ENCODE data around the gene MRPS18A.

The MRPS18A gene

DNA sequence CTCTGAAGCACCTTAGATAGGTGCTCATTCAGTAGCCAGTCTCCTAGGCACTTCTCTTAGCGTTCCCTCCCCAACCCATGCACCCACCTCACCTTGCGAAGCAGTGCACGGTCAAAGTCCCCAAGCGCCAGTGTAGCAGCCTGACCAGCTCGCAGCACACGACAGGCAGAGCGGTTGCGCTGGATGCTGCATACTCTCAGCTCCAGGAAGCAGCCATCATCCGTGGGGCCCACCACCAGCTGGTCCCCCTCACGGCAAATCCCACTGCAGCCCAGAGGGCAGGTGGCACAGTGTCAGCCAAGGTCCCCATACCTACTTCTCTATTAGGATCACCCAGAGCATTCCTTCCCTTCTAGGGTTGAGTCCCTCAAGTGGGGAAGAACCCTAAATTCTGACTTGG lies 65.0 kb downstream of the MRPS18A start:
- DNase-seq (ENCODE audit: low read depth): no peak
- no peak overlapping the region for H3K4me3 ChIP-seq (ENCODE audit: low read length)
- TF ChIP-seq, protein P1, sequence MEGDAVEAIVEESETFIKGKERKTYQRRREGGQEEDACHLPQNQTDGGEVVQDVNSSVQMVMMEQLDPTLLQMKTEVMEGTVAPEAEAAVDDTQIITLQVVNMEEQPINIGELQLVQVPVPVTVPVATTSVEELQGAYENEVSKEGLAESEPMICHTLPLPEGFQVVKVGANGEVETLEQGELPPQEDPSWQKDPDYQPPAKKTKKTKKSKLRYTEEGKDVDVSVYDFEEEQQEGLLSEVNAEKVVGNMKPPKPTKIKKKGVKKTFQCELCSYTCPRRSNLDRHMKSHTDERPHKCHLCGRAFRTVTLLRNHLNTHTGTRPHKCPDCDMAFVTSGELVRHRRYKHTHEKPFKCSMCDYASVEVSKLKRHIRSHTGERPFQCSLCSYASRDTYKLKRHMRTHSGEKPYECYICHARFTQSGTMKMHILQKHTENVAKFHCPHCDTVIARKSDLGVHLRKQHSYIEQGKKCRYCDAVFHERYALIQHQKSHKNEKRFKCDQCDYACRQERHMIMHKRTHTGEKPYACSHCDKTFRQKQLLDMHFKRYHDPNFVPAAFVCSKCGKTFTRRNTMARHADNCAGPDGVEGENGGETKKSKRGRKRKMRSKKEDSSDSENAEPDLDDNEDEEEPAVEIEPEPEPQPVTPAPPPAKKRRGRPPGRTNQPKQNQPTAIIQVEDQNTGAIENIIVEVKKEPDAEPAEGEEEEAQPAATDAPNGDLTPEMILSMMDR (IDR thresholded peaks at IDR 0.05; ENCODE audit: insufficient read depth, low read depth, low read length, missing control alignments): no peak

DNA sequence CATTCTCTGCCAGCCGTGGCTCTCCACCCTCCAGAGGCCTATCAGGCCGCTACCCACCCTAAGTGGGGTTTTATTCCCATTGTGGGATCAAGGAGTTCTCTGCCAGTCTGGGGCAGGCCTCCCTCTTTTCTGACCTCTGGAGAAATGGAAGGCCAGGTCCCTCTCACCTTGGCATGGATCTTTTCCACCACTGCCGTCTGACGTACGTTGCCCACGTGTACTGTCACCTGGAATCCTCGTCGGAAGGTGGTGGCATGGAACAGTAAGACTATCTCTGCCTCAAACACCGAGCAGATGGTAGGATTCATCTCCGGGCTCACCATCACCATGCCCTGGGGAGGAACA lies 65.8 kb downstream of the MRPS18A start:
- no peak overlapping the region for H3K4me3 ChIP-seq (ENCODE audit: low read length)
- DNase-seq (ENCODE audit: low read depth): no peak
- TF ChIP-seq, protein P1 (IDR thresholded peaks at IDR 0.05; ENCODE audit: insufficient read depth, low read depth, low read length, missing control alignments): no peak
